H1 (cell line): ENCODE data around the gene XAF1. TPM values are rescaled to one million over a fixed set of nuclear protein-coding genes. Genes with fewer than 3 reads are reported as not detected.
A peak's percentile ranks its signal among the peaks of the same experiment; 100 is the strongest.

Experiments
- CTCF ChIA-PET: fragments of 300-600 bp; sonication (Branson Sonifier 250); formaldehyde crosslinking; loops from one replicate; lab custom pipeline; 2021; ENCODE audit not compliant: partially characterized antibody; lab: Charles Lee
- POLR2A ChIA-PET: fragments of 300-600 bp; sonication (Branson Sonifier 250); formaldehyde crosslinking; loops from one replicate; lab custom pipeline; 2021; ENCODE audit warnings: inconsistent platforms; ENCODE audit not compliant: partially characterized antibody; lab: Charles Lee
- DNase-seq, 2 experiments: peaks; one replicate each; pipeline versions ENCODE4 v3.0.0 to v3.0.0-alpha.2; 2010 to 2022; ENCODE audit warnings: low spot score in 2 of 2, low read depth in 1 of 2, mixed read lengths in 1 of 2
- FAIRE-seq: peaks from 2 replicates; lab custom pipeline; 2011; peaks lifted over from hg19 to GRCh38; lab: Jason Lieb, UNC
- H2AFZ ChIP-seq: 2 replicates; pipeline ENCODE4 v1.8.1; 2012; ENCODE audit warnings: low read length, inconsistent platforms
- H2AK5ac ChIP-seq: 2 replicates; pipeline ENCODE4 v1.6.1; 2013; ENCODE audit warnings: low read depth, low read length
- H2BK120ac ChIP-seq: replicated peaks from 2 replicates; pipeline ENCODE3; 2013; ENCODE audit warnings: low read depth, low read length, inconsistent platforms
- H2BK12ac ChIP-seq: 2 replicates; pipeline ENCODE4 v1.6.1; 2013; ENCODE audit warnings: low read depth, low read length
- H2BK15ac ChIP-seq: 2 replicates; pipeline ENCODE4 v1.6.1; 2013; ENCODE audit warnings: low read length
- H2BK20ac ChIP-seq: 2 replicates; pipeline ENCODE4 v1.6.1; 2013; ENCODE audit warnings: low read length
- H2BK5ac ChIP-seq: 2 replicates; pipeline ENCODE4 v1.6.1; 2013; ENCODE audit warnings: low read depth, low read length
- H3K14ac ChIP-seq: 2 replicates; pipeline ENCODE4 v1.6.1; 2013; ENCODE audit warnings: inconsistent platforms; ENCODE audit not compliant: insufficient read length
- H3K18ac ChIP-seq: 2 replicates; pipeline ENCODE4 v1.6.1; 2013; ENCODE audit warnings: low read length; ENCODE audit errors: extremely low read depth
- H3K23ac ChIP-seq: 2 replicates; pipeline ENCODE4 v1.6.1; 2013; ENCODE audit warnings: inconsistent platforms; ENCODE audit not compliant: insufficient read length
- H3K23me2 ChIP-seq: 2 replicates; pipeline ENCODE4 v1.6.1; 2013; ENCODE audit warnings: low read depth, low read length
- H3K27ac ChIP-seq: 2 replicates; pipeline ENCODE4 v1.6.1; 2011; ENCODE audit warnings: low read depth, low read length, inconsistent platforms
- H3K27me3 ChIP-seq, 4 experiments: replicated peaks in 1 of 4; 1 replicate in 1 of 4; 2 replicates in 3 of 4; pipeline versions ENCODE4 v1.6.1 to v1.8.1; 2011 to 2013; ENCODE audit warnings: low read length in 3 of 4, mild to moderate bottlenecking in 3 of 4, inconsistent platforms in 2 of 4, mixed read lengths in 2 of 4, moderate library complexity in 1 of 4; ENCODE audit not compliant: control insufficient read depth in 3 of 4, insufficient read depth in 3 of 4; ENCODE audit errors: extremely low read depth in 1 of 4
- H3K36me3 ChIP-seq, 4 experiments: 2 replicates each; pipeline versions ENCODE4 v1.6.1 to v1.8.1; 2011 to 2013; ENCODE audit warnings: mild to moderate bottlenecking in 4 of 4, low read length in 3 of 4, moderate library complexity in 2 of 4, control low read depth in 1 of 4, inconsistent platforms in 1 of 4; ENCODE audit not compliant: insufficient read depth in 4 of 4, control insufficient read depth in 2 of 4
- H3K4ac ChIP-seq: replicated peaks from 2 replicates; pipeline ENCODE3; 2013; ENCODE audit warnings: low read length, low read depth, mixed read lengths, inconsistent platforms; ENCODE audit not compliant: insufficient read length
- H3K4me1 ChIP-seq, 4 experiments: replicated peaks in 1 of 4; 1 replicate in 1 of 4; 2 replicates in 3 of 4; pipeline versions ENCODE4 v1.6.1 to v1.8.1; 2011 to 2013; ENCODE audit warnings: low read length in 3 of 4, inconsistent platforms in 2 of 4, mixed read lengths in 1 of 4; ENCODE audit not compliant: insufficient read depth in 4 of 4, control insufficient read depth in 3 of 4
- H3K4me2 ChIP-seq, 2 experiments: 2 replicates each; pipeline versions ENCODE4 v1.6.1 to v1.8.1; 2011 to 2013; ENCODE audit warnings: low read depth in 2 of 2, low read length in 2 of 2, control low read depth in 1 of 2, inconsistent platforms in 1 of 2, mild to moderate bottlenecking in 1 of 2; ENCODE audit not compliant: insufficient read depth in 1 of 2
- H3K4me3 ChIP-seq, 4 experiments: fragments of 200-600, 300-600 bp in 1 of 4; sonication (generic), shearing (Covaris generic), sonication (Bioruptor Twin) in 1 of 4; 2 replicates each; pipeline versions ENCODE4 v1.5.1 to v1.8.1; 2011 to 2016; ENCODE audit warnings: low read length in 4 of 4, low read depth in 3 of 4, control low read depth in 2 of 4, inconsistent platforms in 2 of 4, mild to moderate bottlenecking in 2 of 4, mixed read lengths in 1 of 4, moderate library complexity in 1 of 4; ENCODE audit not compliant: insufficient read depth in 2 of 4; ENCODE audit errors: extremely low read depth in 1 of 4
- H3K56ac ChIP-seq: replicated peaks from 2 replicates; pipeline ENCODE3; 2013; ENCODE audit warnings: low read depth, mild to moderate bottlenecking, mixed read lengths, low read length, inconsistent platforms; ENCODE audit not compliant: insufficient read length
- H3K79me1 ChIP-seq: 2 replicates; pipeline ENCODE4 v1.6.1; 2013; ENCODE audit warnings: low read depth, low read length, control low read depth
- H3K79me2 ChIP-seq, 2 experiments: 2 replicates each; pipeline versions ENCODE4 v1.6.1 to v1.8.1; 2012 to 2013; ENCODE audit warnings: low read length in 2 of 2, mild to moderate bottlenecking in 2 of 2, inconsistent platforms in 1 of 2; ENCODE audit not compliant: insufficient read depth in 2 of 2, control insufficient read depth in 1 of 2
- H3K9ac ChIP-seq, 4 experiments: replicated peaks in 1 of 4; 1 replicate in 1 of 4; 2 replicates in 3 of 4; pipeline versions ENCODE4 v1.6.1 to v1.8.1; 2011 to 2013; ENCODE audit warnings: low read depth in 3 of 4, low read length in 3 of 4, control low read depth in 2 of 4, mild to moderate bottlenecking in 2 of 4, moderate library complexity in 2 of 4, inconsistent platforms in 1 of 4; ENCODE audit errors: extremely low read depth in 1 of 4
- H3K9me3 ChIP-seq, 2 experiments: 2 replicates each; pipeline versions ENCODE4 v1.6.1 to v1.8.1; 2012 to 2013; ENCODE audit warnings: mild to moderate bottlenecking in 2 of 2, moderate library complexity in 2 of 2, control low read depth in 1 of 2, inconsistent platforms in 1 of 2, low read depth in 1 of 2, low read length in 1 of 2, mixed read lengths in 1 of 2; ENCODE audit not compliant: insufficient read depth in 2 of 2
- H4K20me1 ChIP-seq, 2 experiments: replicated peaks in 1 of 2; 2 replicates each; pipeline versions ENCODE3 to v1.8.1; 2011 to 2013; ENCODE audit warnings: inconsistent platforms in 2 of 2, low read length in 2 of 2, mild to moderate bottlenecking in 1 of 2; ENCODE audit not compliant: insufficient read depth in 2 of 2, control insufficient read depth in 1 of 2
- H4K5ac ChIP-seq: 2 replicates; pipeline ENCODE4 v1.6.1; 2013; ENCODE audit warnings: low read length, low read depth, mixed read lengths, inconsistent platforms; ENCODE audit not compliant: insufficient read length
- H4K8ac ChIP-seq: 2 replicates; pipeline ENCODE4 v1.8.0; 2013; ENCODE audit warnings: mild to moderate bottlenecking, moderate library complexity, low read length, inconsistent platforms; ENCODE audit not compliant: insufficient read depth; ENCODE audit errors: extremely low read depth
- H4K91ac ChIP-seq: replicated peaks from 2 replicates; pipeline ENCODE3; 2013; ENCODE audit warnings: low read length, mixed read lengths, inconsistent platforms; ENCODE audit not compliant: insufficient read length
- SAP30 ChIP-seq: fragments of 300-600 bp; sonication (generic); IDR thresholded peaks from 2 replicates; pipeline ENCODE4 v1.7.1; 2012; ENCODE audit warnings: low read length, moderate library complexity, mild to moderate bottlenecking, inconsistent platforms; ENCODE audit not compliant: insufficient read depth, insufficient replicate concordance
- WGBS, 2 experiments: shearing (Covaris generic) in 1 of 2; methylation state at CpG; one replicate each; pipeline versions ENCODE4 v1.1.6 to v1.1.7; 2013 to 2015; ENCODE audit warnings: low lambda C conversion rate in 2 of 2, mixed read lengths in 2 of 2, inconsistent platforms in 1 of 2, low coverage in 1 of 2, missing lambda C conversion rate in 1 of 2; ENCODE audit not compliant: insufficient replicate concordance in 2 of 2, insufficient coverage in 1 of 2, insufficient read length in 1 of 2; ENCODE audit errors: extremely low coverage in 1 of 2, missing lambda C conversion rate in 1 of 2; 5-methylcytosine and 5-hydroxymethylcytosine counted together
- polyA plus RNA-seq, 7 experiments: library from polyadenylated mRNA; depleted of rRNA in 3 of 7; stranded (reverse) in 5 of 7; unstranded in 2 of 7; fragments of >200 nt in 5 of 7; fragments of 200-250 nt in 2 of 7; gene quantifications; 1 replicate in 5 of 7; 2 replicates in 1 of 7; 4 replicates in 1 of 7; pipeline versions ENCODE4 v1.2.1 to v1.2.3, GENCODE V29; 2011 to 2013; ENCODE audit warnings: missing spikeins in 2 of 7, mixed read lengths in 2 of 7
- total RNA-seq: library from RNA; stranded (reverse); fragmentation: NEBNext Ultra II Directional; extraction: Animal tissue kit (Norgen Biotek cat#: 25700); gene quantifications from 2 replicates; pipeline ENCODE4 v1.2.1, GENCODE V29; 2021

Gene XAF1
- total and polyA plus RNA-seq, 2 of the 8 experiments (the other 6 are each of a cell fraction or from before 2014, with no cell fraction given), result not detected

GRCh38 chr17:6711681-6712057 is 44.2 kb upstream of the XAF1 start:
- Histone ChIP-seq H3K4me1 (peaks cover 0 to 12% (median 9%) of the 10 kb centered on the region in 4 experiments; a peak in 6 of 7 replicates), H3K79me2 (no peaks in the 10 kb centered on the region), H3K18ac (no peak overlapping the region), H2BK20ac (no peak overlapping the region), H2BK5ac (no peak overlapping the region), H3K14ac (no peak overlapping the region), H2BK12ac (no peak overlapping the region), H3K23me2 (peaks cover 19% of the 10 kb centered on the region; the same call in 1 of the 2 replicates), H3K9ac (no peak overlapping the region; a peak in 1 of 7 replicates), H3K9me3 (no peaks in the 10 kb centered on the region), H4K8ac (no peak overlapping the region), H3K4ac (no peak overlapping the region), H4K91ac (no peak overlapping the region), H3K23ac (no peak overlapping the region), H3K36me3 (no peaks in the 10 kb centered on the region), H3K27ac (no peak overlapping the region), H3K56ac (peak overlapping the region; percentile 49), H2BK120ac (no peak overlapping the region), H2AK5ac (peak overlapping the region; percentile 16; the same call in 1 of the 2 replicates), H2AFZ (no peak overlapping the region), H2BK15ac (0 out of 2 replicates have a peak overlapping the region, but pooled peaks have one; percentile 95), H4K20me1 (no peaks in the 10 kb centered on the region), H3K4me3 (no peak overlapping the region), H3K79me1 (no peaks in the 10 kb centered on the region; the same call in 1 of the 2 replicates), H3K4me2 (peak overlapping the region in 1 of 2 experiments; percentile 93; a peak in 1 of 4 replicates), H3K27me3 (peaks cover 9 to 38% (median 31%) of the 10 kb centered on the region in 4 experiments), H4K5ac (no peak overlapping the region)
- 68% methylated on average over 2 of the region's 2 CpGs; no CpG with 5 or more reads in 1 of the 2 experiments for WGBS, 2 experiments
- ChIA-PET POLR2A (interaction anchor here (1.4 kb wide), 1 partner anchor 39 kb away, joined by 3 read pairs; no protein-coding TSS in a partner anchor), CTCF (interaction anchor here (0.7 to 7.0 kb wide), 14 partner anchors 10 to 310 kb away, joined by 3 to 72 read pairs (median 5); no protein-coding TSS in a partner anchor)
- FAIRE-seq (no peak), DNase-seq (no peak)
- TF ChIP-seq SAP30, result no peak
